ENCODE data around the gene RNPS1.

DNA sequence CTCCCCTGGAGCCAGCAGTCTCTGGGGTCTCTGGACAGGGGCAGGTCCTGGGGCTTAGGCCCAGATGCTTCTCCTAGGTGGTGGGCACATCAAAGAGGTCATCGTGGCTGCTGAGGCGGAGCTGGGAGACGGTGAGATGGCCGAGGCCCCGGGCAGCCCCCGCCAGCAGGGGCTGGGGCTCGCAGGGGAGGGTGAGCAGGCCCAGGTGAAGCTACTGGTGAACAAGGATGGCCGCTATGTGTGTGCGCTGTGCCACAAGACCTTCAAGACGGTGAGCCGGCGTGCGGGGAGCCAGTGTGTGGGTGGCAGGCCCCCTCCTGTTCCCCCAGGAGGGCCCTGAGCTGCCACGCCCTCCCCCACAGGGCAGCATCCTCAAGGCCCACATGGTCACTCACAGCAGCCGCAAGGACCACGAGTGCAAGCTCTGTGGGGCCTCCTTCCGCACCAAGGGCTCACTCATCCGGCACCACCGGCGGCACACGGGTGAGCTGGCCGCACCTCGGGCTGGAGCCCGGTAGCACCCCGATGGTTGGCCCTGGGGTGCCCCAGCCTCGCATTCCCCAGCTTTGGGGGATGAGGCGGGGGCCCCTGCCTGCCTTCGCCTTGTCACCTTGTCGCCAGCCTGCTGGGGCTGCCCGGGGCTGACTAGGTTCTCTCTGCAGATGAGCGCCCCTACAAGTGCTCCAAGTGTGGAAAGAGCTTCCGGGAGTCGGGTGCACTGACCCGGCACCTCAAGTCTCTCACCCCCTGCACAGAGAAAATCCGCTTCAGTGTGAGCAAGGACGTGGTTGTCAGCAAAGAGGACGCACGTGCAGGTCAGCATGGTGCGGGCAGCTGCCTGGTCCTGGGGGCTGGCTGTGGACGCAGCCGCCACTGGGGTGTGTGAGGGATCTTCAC lies 35.6 kb downstream of the RNPS1 start:
- TF ChIP-seq POLR2AphosphoS5 (IDR thresholded peaks at IDR 0.05; ENCODE audit: insufficient read depth in 1 of 2, low read depth in 1 of 2): no peak
- TF ChIP-seq, protein P1, sequence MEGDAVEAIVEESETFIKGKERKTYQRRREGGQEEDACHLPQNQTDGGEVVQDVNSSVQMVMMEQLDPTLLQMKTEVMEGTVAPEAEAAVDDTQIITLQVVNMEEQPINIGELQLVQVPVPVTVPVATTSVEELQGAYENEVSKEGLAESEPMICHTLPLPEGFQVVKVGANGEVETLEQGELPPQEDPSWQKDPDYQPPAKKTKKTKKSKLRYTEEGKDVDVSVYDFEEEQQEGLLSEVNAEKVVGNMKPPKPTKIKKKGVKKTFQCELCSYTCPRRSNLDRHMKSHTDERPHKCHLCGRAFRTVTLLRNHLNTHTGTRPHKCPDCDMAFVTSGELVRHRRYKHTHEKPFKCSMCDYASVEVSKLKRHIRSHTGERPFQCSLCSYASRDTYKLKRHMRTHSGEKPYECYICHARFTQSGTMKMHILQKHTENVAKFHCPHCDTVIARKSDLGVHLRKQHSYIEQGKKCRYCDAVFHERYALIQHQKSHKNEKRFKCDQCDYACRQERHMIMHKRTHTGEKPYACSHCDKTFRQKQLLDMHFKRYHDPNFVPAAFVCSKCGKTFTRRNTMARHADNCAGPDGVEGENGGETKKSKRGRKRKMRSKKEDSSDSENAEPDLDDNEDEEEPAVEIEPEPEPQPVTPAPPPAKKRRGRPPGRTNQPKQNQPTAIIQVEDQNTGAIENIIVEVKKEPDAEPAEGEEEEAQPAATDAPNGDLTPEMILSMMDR (IDR thresholded peaks at IDR 0.05): no peak
